Endothelial cell of umbilical vein (primary cell): ENCODE results near the gene NOP9.

Experiments
- EZH2 ChIP-seq: IDR thresholded peaks from 2 replicates; pipeline ENCODE4 v1.6.1; 2012; ENCODE audit warnings: borderline replicate concordance, low read depth, mild to moderate bottlenecking, moderate library complexity, low read length, inconsistent platforms; ENCODE audit not compliant: severe bottlenecking
- POLR2A ChIP-seq: IDR thresholded peaks from 2 replicates; pipeline ENCODE4 v1.6.1; 2012; ENCODE audit warnings: low read depth, mild to moderate bottlenecking, control low read depth, low read length
- POLR2AphosphoS5 ChIP-seq: IDR thresholded peaks from 2 replicates; pipeline ENCODE4 v1.6.1; 2012; ENCODE audit warnings: low read depth, mild to moderate bottlenecking, control low read depth, low read length, moderate library complexity; ENCODE audit not compliant: insufficient read depth
- TF ChIP-seq, protein P1 (sequence below), 2 donors: IDR thresholded peaks; 1 replicate in 1 of 2; 2 replicates in 1 of 2; pipeline ENCODE4 v1.5.1; 2011; ENCODE audit warnings: low read length in 2 of 2, mild to moderate bottlenecking in 2 of 2, moderate library complexity in 2 of 2, control low read depth in 1 of 2, inconsistent platforms in 1 of 2, low read depth in 1 of 2; ENCODE audit not compliant: insufficient read depth in 1 of 2; ENCODE audit errors: extremely low read depth in 1 of 2

DNA sequence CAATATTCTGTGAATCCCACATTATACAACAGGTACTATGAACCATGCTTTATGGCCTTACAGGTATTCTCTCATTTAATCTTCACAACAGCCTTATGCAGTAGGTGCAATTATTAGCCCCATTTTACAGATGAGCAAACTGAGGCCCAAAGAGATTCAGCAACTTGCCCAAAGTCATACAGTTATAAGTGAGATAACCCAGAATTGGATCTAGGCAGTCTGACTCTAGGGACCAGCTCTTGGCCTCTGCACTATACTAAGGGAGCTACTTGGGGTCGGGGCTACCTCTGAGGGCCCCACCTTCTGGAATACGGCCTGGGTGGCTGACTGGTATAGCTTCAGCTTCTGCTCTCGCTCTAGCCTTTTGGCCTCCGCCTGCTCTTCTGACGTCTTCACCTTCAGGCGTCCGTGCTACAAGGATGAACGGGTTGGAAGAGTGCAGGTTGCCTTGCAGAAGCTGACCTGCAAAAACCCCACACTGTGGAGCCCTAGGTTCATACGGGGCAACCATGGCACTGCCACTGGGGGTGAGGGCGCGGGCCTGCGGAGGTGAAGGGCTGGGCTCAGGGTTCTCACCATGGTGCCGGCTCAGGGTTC, 29.0 kb upstream of the NOP9 start:
- TF ChIP-seq POLR2AphosphoS5 (no peak), POLR2A (no peak), EZH2 (no peak)
- TF ChIP-seq, protein P1, sequence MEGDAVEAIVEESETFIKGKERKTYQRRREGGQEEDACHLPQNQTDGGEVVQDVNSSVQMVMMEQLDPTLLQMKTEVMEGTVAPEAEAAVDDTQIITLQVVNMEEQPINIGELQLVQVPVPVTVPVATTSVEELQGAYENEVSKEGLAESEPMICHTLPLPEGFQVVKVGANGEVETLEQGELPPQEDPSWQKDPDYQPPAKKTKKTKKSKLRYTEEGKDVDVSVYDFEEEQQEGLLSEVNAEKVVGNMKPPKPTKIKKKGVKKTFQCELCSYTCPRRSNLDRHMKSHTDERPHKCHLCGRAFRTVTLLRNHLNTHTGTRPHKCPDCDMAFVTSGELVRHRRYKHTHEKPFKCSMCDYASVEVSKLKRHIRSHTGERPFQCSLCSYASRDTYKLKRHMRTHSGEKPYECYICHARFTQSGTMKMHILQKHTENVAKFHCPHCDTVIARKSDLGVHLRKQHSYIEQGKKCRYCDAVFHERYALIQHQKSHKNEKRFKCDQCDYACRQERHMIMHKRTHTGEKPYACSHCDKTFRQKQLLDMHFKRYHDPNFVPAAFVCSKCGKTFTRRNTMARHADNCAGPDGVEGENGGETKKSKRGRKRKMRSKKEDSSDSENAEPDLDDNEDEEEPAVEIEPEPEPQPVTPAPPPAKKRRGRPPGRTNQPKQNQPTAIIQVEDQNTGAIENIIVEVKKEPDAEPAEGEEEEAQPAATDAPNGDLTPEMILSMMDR (IDR thresholded peaks at IDR 0.05; ENCODE audit: extremely low read depth in 1 of 2, insufficient read depth in 1 of 2, low read depth in 1 of 2, low read length in 2 of 2): no peak
